ENCODE data around the gene HERC4.

GRCh38 chr10:68077026-68077425 lies 1.9 kb upstream of the HERC4 start:
- TF ChIP-seq, protein P1, sequence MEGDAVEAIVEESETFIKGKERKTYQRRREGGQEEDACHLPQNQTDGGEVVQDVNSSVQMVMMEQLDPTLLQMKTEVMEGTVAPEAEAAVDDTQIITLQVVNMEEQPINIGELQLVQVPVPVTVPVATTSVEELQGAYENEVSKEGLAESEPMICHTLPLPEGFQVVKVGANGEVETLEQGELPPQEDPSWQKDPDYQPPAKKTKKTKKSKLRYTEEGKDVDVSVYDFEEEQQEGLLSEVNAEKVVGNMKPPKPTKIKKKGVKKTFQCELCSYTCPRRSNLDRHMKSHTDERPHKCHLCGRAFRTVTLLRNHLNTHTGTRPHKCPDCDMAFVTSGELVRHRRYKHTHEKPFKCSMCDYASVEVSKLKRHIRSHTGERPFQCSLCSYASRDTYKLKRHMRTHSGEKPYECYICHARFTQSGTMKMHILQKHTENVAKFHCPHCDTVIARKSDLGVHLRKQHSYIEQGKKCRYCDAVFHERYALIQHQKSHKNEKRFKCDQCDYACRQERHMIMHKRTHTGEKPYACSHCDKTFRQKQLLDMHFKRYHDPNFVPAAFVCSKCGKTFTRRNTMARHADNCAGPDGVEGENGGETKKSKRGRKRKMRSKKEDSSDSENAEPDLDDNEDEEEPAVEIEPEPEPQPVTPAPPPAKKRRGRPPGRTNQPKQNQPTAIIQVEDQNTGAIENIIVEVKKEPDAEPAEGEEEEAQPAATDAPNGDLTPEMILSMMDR (conservative IDR thresholded peaks at IDR 0.05 in 1 of 2, IDR thresholded peaks at IDR 0.05 in 1 of 2; ENCODE audit: low read depth in 1 of 2, low read length in 2 of 2): no peak
- no peak for TF ChIP-seq EZH2 (IDR thresholded peaks at IDR 0.05; ENCODE audit: low read length, missing control alignments)

All from fibroblast of lung (primary cell).